ENCODE data around the gene MUC6.

MUC6 gene

DNA sequence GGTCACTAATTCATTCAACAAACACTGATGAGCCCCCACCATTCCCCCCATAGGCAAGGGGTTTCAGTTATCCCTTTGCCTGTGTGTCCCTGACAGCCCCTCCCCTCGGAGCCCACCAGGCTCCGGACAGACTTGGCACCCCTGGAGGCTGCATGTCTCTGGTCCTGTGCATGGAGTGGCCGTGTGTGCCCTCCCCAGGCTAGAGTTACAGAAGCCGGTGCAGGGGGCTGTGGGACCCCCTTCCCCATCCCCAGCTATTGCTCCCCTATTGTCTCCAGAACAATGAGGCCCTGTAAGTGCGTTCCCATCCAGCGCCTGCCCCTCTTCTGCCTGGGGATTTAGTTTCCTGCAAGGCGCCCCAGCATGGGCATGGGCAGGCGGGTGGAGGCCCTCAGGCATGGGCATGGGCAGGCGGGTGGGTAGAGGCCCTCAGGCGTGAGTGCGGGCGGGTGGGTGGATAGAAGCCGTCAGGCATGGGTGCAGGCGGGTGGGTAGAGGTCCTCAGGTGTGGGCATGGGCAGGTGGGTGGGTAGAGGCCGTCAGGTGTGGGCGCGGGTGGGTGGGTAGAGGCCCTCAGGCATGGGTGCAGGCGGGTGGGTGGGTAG lies 39.6 kb upstream of the MUC6 start:
- TF ChIP-seq, protein P1, sequence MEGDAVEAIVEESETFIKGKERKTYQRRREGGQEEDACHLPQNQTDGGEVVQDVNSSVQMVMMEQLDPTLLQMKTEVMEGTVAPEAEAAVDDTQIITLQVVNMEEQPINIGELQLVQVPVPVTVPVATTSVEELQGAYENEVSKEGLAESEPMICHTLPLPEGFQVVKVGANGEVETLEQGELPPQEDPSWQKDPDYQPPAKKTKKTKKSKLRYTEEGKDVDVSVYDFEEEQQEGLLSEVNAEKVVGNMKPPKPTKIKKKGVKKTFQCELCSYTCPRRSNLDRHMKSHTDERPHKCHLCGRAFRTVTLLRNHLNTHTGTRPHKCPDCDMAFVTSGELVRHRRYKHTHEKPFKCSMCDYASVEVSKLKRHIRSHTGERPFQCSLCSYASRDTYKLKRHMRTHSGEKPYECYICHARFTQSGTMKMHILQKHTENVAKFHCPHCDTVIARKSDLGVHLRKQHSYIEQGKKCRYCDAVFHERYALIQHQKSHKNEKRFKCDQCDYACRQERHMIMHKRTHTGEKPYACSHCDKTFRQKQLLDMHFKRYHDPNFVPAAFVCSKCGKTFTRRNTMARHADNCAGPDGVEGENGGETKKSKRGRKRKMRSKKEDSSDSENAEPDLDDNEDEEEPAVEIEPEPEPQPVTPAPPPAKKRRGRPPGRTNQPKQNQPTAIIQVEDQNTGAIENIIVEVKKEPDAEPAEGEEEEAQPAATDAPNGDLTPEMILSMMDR (conservative IDR thresholded peaks at IDR 0.05; ENCODE audit: low read length), result no peak
- H3K4me3 ChIP-seq (ENCODE audit: low read length), result no peak overlapping the region
- DNase-seq (ENCODE audit: low read depth), result no peak

DNA sequence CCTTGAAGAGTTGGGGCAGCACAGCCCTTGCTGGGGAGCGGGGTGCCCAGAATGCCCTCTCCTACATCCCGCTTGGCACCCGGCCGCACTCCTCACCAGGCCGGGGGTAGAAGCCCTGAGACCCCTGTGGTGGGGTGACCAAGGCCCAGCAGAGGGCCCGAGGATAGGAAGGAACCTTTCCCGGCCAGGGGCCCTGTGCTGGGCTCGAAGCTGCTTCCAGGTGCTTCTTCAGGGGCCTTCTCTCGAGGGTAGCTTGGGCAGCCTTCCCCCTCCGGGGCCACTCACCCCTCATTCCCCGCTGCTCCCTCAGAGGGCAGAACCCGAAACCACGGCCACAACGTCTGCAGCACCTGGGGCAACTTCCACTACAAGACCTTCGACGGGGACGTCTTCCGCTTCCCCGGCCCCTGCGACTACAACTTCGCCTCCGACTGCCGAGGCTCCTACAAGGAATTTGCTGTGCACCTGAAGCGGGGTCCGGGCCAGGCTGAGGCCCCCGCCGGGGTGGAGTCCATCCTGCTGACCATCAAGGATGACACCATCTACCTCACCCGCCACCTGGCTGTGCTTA lies 38.9 kb upstream of the MUC6 start:
- TF ChIP-seq, protein P1 (conservative IDR thresholded peaks at IDR 0.05; ENCODE audit: low read length), result no peak
- H3K4me3 ChIP-seq (ENCODE audit: low read length), result no peak overlapping the region
- DNase-seq (ENCODE audit: low read depth), result no peak

GRCh38 chr11:1074244-1075221 lies 38.0 kb upstream of the MUC6 start, which contains the start of gene MUC2:
Gene MUC2, plus strand, starts transcription at chr11:1074874.
- no peak for DNase-seq (ENCODE audit: low read depth)
- no peak within 1 kb of the TSS for H3K4me3 ChIP-seq (ENCODE audit: low read length)
- TF ChIP-seq, protein P1 (conservative IDR thresholded peaks at IDR 0.05; ENCODE audit: low read length), result no peak

DNA sequence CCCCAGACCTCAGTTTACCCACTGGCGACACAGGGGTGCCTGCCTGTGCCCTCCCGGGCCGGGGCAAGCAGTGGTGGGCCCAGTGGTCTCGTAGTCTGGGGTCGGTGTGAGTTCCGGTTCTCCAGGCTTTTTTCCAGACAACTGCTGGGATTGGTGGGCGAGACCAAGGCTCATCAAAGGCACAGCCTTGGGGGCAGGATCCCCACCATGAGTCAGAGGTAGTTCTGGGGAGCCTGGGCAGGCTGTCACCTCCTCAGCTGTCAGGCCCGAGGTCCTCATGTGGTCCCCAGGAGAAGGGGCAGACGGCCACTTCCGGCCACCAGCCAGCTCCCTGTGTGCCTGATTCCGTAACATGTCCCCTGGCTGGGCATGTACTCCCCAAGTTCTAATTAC lies 37.3 kb upstream of the MUC6 start:
- no peak overlapping the region for H3K4me3 ChIP-seq (ENCODE audit: low read length)
- TF ChIP-seq, protein P1 (conservative IDR thresholded peaks at IDR 0.05; ENCODE audit: low read length), result no peak
- no peak for DNase-seq (ENCODE audit: low read depth)

- TF ChIP-seq, protein P1 (conservative IDR thresholded peaks at IDR 0.05; ENCODE audit: low read length), result no peak
- H3K4me3 ChIP-seq (ENCODE audit: low read length), result no peak overlapping the region
- DNase-seq (ENCODE audit: low read depth), result peak; percentile 49
These were observed 36.8 kb upstream of the MUC6 start for GRCh38 chr11:1073261-1073724.

DNA sequence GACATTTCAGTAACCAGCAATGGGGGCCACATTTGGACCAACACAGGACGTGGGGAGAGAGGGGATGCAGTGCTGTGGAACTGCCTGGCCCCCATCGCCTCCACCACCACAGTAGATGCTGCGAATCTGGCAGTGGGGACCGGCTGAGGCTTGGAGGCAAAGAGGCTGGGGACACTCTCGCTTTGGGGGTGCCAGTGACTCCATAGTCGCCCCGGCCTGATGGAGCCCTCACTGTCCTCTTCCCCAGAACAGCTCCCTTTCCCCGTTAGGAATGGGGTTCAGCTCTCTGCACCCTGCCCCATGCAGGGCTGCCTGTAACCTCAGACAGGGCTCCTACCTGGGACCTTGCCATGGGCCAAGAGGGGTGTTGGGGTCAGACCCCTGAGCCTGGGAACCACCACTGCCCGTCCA lies 36.3 kb upstream of the MUC6 start:
- TF ChIP-seq, protein P1 (conservative IDR thresholded peaks at IDR 0.05; ENCODE audit: low read length), result no peak
- no peak for DNase-seq (ENCODE audit: low read depth)
- H3K4me3 ChIP-seq (ENCODE audit: low read length), result no peak overlapping the region

All from AG10803 (cell line).